Measurements from ENCODE around the gene LTO1.

Gene LTO1

DNA sequence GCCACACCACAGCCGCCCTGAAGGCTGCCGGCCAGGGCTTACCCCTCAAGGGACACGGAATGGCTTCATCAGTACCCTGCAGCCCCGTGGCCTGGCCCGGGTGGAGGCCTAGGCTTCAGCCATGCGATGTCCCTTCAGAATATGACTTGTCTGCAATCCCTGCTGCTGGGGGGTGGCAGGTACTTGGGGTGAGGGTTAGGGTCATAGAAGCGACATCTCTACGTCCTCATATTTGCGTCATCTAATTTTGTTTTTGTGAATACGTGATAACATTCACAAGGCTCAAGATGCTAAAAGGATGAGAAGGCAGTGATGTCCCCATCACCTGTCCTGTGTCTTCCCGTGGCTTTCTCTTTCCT, 27.8 kb downstream of the LTO1 start:
- DNase-seq (ENCODE audit: low read depth in 1 of 2, low spot score in 1 of 2) = no peak

DNA sequence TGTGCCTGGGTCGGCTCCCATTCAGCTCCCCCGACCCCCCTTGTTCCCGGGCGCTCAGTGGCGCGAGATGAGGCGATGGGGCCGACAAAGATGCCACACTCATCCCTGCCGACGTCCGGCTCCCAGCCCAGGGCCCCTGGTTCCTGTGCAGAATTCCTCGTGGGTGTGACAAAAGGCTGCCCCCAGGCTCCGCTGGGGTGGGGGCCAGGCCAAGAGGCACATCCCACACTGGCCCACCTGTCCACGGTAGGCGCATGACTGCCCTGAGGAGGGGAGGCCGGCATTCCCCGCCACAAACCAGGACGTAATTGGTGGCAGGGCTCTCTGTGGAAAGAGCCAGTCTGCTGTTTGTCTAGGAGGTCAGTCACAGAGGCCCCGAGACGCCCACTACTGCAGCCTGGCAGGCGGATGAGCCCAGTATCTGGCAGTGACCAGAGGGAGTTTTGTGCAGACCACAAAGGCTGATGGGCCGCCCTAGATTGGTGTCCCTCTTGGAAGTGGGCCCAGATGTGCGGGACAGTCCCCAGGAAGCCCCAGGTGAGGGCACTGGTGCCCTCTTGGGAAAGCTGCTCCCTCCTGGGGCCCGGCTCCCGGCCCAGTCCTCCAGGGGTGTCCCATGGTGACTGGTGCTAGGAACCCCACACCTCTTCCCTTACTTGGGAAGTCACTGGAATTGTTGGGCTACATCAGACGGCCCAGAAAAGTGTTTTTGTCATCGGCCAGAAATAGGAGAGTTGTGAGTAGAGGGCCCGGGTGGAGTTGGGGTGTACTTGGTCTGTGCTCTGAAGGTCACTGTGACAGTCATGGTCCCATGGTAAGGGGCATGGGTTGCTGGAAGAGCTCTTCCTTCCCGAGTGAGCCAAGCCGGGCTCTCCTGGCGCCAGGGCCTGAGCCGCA, 28.4 kb downstream of the LTO1 start:
- DNase-seq (ENCODE audit: low read depth in 1 of 2, low spot score in 1 of 2) = no peak

DNA sequence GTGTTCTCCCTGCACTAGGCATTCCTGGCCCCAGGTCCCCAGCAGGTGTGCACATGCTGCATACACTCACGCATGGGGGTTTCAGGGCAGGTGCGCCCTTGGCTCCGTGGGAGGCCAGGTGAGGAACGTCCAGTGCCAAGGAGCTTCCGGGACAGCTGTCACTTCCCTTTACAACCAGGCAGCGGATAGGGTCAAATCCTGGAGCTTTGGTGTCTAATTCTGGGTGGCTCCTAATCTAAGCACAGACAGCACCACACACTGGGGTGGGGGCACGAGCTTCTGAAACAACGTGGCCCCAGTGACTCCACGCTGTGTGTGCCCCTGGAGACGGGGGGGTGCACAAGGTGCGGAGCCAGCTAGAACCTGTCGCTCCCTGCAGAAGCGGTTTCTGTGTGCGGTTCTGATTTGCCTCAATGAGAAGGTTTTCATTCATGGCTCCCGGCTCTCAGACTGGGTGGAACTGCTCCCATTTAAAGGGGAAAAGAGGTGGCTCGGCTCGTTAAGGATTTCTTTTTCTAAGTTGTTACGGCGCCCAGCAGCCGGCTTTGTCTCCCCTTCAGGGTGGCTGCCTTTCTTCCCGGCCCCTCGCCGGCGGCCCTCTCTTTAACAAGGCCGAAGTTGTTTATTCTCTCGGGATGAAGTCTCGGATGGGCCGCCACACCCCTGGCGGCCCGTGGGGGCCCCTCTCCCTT, 29.2 kb downstream of the LTO1 start:
- no peak for DNase-seq (ENCODE audit: low read depth in 1 of 2, low spot score in 1 of 2)

DNA sequence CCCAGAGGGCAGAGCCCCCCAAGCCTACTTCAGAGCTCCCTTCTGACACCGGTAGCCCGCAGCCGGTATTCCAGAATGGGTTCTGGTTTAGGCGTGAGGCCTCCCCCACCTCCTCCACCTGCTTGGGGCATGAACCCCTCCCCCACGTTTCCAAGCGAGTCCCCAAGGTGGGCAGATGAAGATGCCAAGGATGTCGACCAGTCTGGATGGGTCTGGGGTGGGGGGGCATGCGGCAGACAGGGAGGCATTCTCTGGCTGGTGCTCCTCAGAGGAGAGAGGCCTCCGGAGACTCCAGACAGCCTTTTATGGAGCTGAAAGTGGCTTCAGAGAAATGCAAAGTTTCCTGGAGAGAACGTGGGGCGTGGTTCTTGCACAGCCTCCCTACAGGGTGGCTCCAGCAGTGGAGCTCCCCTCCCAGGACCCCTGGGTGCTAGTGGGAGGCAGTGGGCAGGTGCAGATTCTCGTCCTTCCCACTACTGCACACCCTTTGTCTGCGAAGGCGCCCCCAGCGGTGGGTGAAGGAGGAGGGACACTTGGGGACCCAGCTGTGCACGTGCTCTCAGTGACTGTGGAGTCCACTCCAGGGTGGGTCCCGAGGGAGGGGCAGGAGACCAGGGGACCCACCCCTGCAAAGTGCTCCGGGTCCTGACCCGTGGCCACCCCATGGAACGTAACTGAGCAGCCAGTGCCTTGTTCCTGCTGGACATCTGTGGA, 30.0 kb downstream of the LTO1 start:
- no peak for DNase-seq (ENCODE audit: low read depth in 1 of 2, low spot score in 1 of 2)

DNA sequence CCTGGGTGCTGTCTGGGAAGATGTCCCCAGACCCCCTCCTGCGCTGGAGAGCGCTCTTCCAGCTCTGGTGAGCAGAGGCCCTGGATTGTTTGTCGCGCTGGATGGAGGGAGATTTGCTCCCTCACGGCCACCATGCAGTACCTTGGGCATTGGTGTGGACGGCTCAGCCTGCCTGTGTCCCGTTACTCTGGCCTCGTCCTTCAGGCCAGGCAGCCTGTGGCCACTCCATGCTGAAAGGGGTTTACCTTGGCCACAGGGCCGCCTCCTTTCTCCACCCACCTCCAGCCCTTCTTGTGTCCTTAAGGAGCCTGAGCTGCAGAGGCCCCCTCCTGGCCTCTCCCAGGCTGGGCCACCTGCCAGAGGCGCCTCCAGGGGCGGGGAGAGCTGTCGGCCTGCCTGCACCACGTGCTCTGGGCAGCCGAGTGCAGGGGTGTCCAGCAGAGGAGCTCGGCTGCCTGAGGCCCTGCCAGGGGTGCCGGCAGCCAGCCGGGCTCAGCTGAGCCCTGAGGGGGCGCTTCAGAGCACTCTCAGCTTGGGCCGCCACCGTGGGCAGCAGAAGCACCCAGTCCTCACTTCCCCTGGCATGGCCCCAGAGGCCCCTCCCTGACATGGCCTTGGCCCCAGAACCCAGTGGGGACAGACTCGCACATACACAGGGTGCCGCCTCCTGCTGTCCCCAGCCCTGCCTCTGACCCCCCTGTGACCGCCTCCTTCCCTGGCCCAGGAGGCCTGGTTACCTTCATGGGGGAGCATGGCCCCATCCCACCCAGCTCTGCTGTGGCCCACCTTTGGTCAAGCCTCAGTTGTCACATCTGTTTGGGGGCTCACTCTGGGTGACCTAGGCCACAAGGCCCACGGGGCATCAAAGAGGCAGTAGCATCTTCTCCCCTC, 30.8 kb downstream of the LTO1 start:
- no peak for DNase-seq (ENCODE audit: low read depth in 1 of 2, low spot score in 1 of 2)

- no peak for DNase-seq (ENCODE audit: low read depth in 1 of 2, low spot score in 1 of 2)
Measured at GRCh38 chr11:69643646-69644045, 31.5 kb downstream of the LTO1 start.

GRCh38 chr11:69642913-69643632, 32.1 kb downstream of the LTO1 start:
- DNase-seq (ENCODE audit: low read depth in 1 of 2, low spot score in 1 of 2) = peak; percentile 63 to 70

DNA sequence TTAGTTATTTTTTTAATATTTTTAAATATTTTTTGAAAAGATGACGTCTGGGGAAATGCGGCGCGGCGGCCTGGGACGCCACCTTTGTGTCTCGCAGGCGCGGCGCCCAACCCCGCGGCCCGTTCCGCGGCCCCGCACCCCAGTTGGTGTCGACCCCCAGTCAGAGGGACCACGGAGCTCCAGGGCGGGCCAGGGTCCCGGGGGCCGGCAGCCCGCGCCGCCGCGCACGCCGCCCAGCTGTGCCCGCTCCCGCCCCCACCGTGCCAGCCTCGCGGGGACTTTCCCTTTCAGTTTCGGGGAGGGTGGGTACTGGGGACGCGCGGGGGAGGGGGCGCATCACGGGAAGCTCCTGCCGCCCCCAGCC, 32.6 kb downstream of the LTO1 start:
- DNase-seq (ENCODE audit: low read depth in 1 of 2, low spot score in 1 of 2) = peak in 1 of 2 donors; percentile 29

DNA sequence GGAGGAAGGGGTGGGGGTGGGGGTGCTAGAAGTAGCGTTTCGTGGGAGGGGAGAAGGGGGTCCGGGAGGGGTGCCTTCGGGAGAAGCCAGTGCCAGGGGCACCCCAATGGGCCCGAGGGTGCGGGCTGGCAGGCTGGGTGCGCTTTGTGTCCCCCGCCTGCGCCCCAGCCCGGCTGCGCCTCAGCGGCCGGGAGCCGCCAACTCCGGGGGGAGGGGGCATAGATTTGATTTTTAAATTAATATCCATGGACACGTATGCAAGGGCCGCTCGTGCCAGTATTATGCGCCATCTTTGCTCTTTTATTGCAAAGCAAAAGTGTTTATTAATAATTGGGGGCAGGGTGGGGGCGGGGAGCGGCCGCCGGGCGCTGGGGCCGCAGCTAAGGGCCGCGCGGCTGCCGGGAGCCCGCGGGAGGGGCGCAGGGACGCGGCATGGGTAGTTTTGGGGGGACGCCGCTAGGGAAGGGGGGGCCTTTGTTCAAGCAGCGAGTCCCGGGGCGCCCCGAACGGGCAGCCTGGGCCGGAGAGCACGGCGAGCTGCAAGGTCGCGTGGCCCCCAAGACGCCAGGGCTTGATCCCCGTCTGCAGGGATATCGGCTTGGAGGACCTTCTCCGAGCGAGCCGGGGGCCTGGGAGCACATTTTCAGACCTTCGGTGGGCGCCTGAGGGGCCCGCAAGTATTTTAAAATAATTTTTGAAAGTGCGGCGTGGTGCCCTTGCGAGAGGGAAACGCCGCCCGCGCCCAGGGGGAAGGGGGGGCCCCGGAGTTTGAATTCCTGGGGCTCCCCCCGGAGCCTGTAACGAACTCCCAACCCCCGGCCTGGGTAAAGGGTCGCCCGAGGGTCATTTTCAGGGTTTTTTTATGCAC, 33.2 kb downstream of the LTO1 start:
- no peak for DNase-seq (ENCODE audit: low read depth in 1 of 2, low spot score in 1 of 2)

- DNase-seq (ENCODE audit: low read depth in 1 of 2, low spot score in 1 of 2) = peak in 1 of 2 donors; percentile 27
Measured at GRCh38 chr11:69640995-69641581, 34.1 kb downstream of the LTO1 start, which contains the start of gene CCND1. Gene CCND1, plus strand, starts transcription at chr11:69641156. Its CDS starts 158 bp downstream, at chr11:69641314.

DNA sequence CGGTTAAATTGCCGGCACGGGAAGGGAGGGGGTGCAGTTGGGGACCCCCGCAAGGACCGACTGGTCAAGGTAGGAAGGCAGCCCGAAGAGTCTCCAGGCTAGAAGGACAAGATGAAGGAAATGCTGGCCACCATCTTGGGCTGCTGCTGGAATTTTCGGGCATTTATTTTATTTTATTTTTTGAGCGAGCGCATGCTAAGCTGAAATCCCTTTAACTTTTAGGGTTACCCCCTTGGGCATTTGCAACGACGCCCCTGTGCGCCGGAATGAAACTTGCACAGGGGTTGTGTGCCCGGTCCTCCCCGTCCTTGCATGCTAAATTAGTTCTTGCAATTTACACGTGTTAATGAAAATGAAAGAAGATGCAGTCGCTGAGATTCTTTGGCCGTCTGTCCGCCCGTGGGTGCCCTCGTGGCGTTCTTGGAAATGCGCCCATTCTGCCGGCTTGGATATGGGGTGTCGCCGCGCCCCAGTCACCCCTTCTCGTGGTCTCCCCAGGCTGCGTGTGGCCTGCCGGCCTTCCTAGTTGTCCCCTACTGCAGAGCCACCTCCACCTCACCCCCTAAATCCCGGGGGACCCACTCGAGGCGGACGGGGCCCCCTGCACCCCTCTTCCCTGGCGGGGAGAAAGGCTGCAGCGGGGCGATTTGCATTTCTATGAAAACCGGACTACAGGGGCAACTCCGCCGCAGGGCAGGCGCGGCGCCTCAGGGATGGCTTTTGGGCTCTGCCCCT, 34.7 kb downstream of the LTO1 start:
- DNase-seq (ENCODE audit: low read depth in 1 of 2, low spot score in 1 of 2) = no peak

DNA sequence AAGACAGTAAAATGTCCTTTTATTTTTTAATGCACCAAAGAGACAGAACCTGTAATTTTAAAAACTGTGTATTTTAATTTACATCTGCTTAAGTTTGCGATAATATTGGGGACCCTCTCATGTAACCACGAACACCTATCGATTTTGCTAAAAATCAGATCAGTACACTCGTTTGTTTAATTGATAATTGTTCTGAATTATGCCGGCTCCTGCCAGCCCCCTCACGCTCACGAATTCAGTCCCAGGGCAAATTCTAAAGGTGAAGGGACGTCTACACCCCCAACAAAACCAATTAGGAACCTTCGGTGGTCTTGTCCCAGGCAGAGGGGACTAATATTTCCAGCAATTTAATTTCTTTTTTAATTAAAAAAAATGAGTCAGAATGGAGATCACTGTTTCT, 35.3 kb downstream of the LTO1 start:
- no peak for DNase-seq (ENCODE audit: low read depth in 1 of 2, low spot score in 1 of 2)

- no peak for DNase-seq (ENCODE audit: low read depth in 1 of 2, low spot score in 1 of 2)
Measured at GRCh38 chr11:69638941-69639681, 36.0 kb downstream of the LTO1 start.

GRCh38 chr11:69637941-69638871, 36.9 kb downstream of the LTO1 start:
- no peak for DNase-seq (ENCODE audit: low read depth in 1 of 2, low spot score in 1 of 2)

DNA sequence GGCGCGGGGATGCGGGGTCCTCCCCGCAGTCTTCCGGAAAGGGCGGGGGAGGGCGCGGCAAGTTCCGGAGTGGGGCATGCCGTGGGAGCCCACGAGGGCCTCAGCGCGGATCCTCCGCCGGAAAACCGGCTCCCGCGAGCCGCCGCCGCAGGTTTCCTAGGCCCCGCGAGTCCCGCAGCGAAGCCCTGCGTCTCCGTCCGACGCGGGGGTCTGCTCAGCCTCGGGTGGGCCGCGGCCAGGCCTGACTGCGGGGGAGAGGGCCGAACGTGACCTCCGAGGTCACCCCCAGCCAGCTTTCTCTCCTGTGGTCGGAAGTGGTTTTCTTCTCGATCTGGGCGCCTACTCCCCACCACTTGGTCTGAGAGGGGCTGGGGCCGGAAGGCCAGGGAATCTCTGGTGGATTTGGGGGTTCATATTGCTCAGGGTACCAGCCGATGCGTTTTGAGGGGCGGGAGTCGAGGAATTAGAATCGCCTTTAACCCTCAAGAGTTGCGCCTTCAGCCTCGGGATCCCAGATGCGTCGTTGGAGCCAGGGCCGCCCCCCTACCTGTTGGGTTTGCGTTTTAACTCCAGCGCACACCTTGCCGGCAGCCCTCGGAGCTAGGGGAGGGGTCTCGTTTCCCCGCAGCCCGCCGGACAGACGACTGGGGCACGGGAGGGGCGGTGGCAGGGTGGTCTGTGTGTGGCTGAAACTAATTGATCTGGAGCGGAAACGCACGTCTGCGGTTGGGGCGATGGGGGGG, 37.8 kb downstream of the LTO1 start:
- DNase-seq (ENCODE audit: low read depth in 1 of 2, low spot score in 1 of 2) = no peak

Measured in activated CD4-positive, alpha-beta T cell treated with anti-CD3 and anti-CD28 coated beads, Interleukin-2, amount 50 U/mL, for 24 hours (primary cell).